A673 (cell line): ENCODE results near the gene AR.

ENCODE experiments used
- CTCF ChIP-seq: fragments of 300-800, 200-600 bp; sonication (generic); conservative IDR thresholded peaks from 2 replicates; pipeline ENCODE4 v1.5.1; 2017; ENCODE audit warnings: low read depth, mild to moderate bottlenecking, antibody characterized with exemption, low read length, moderate library complexity, mixed read lengths
- EZH2 ChIP-seq: fragments of 200-600 bp; sonication (generic); IDR thresholded peaks from 2 replicates; pipeline ENCODE4 v1.6.1; 2017; ENCODE audit warnings: borderline replicate concordance, low read depth, mild to moderate bottlenecking, mixed read lengths, antibody characterized with exemption, low read length; ENCODE audit not compliant: poor library complexity, severe bottlenecking

GRCh38 chrX:67731061-67731460, 187.2 kb downstream of the AR start:
- TF ChIP-seq CTCF (no peak), EZH2 (no peak)
